Measurements from ENCODE around the gene KDM6B.

GRCh38 chr17:7845359-7846062 is 11.5 kb downstream of the KDM6B start:
- TF ChIP-seq SUZ12 (IDR thresholded peaks at IDR 0.05) (no peak), TARDBP (IDR thresholded peaks at IDR 0.05) (no peak), HDGF (IDR thresholded peaks at IDR 0.05; ENCODE audit: borderline replicate concordance) (no peak), ZNF384 (IDR thresholded peaks at IDR 0.05) (no peak), PKNOX1 (IDR thresholded peaks at IDR 0.05) (no peak), BHLHE40 (IDR thresholded peaks at IDR 0.05; ENCODE audit: borderline replicate concordance) (no peak), FOXK2 (IDR thresholded peaks at IDR 0.05) (no peak), SP1 (IDR thresholded peaks at IDR 0.05) (no peak), L3MBTL2 (conservative IDR thresholded peaks at IDR 0.05) (no peak), FOXM1 (IDR thresholded peaks at IDR 0.05; ENCODE audit: borderline replicate concordance) (no peak), ELF4 (IDR thresholded peaks at IDR 0.05) (no peak)

All from HEK293T (cell line).